GM23338 (cell line): ENCODE measurements around the gene GPC5. TPM values are rescaled to one million over a fixed set of nuclear protein-coding genes. Genes with fewer than 3 reads are reported as not detected.

ENCODE experiments used
- ATAC-seq: fragments of 200-7000 bp; cut with Tn5 transposase; 3 replicates; pipeline ENCODE4 v1.9.1; 2020
- DNase-seq: peaks from one replicate; pipeline ENCODE4 v3.0.0-alpha.2; 2015; ENCODE audit warnings: low spot score
- H2AFZ ChIP-seq: fragments of 200-600 bp; sonication (generic); 2 replicates; pipeline ENCODE4 v1.8.0; 2016; ENCODE audit warnings: antibody characterized with exemption, mild to moderate bottlenecking, moderate library complexity
- H3F3A ChIP-seq: fragments of 200-600 bp; sonication (generic); replicated peaks from 2 replicates; pipeline ENCODE4 v1.8.0; 2017; ENCODE audit warnings: antibody characterized with exemption, mixed run types, low read depth
- H3K27ac ChIP-seq: fragments of 200-600 bp; sonication (generic); 2 replicates; pipeline ENCODE4 v1.6.1; 2016; ENCODE audit warnings: low read depth
- H3K27me3 ChIP-seq: fragments of 200-600 bp; sonication (generic); 2 replicates; pipeline ENCODE4 v1.8.0; 2016; ENCODE audit warnings: mild to moderate bottlenecking, mixed run types, moderate library complexity; ENCODE audit not compliant: insufficient read depth
- H3K36me3 ChIP-seq: fragments of 200-600 bp; sonication (generic); 2 replicates; pipeline ENCODE4 v1.8.0; 2016; ENCODE audit warnings: mild to moderate bottlenecking; ENCODE audit not compliant: insufficient read depth
- H3K4me1 ChIP-seq: fragments of 200-600 bp; sonication (generic); 2 replicates; pipeline ENCODE4 v1.8.0; 2016; ENCODE audit warnings: mild to moderate bottlenecking, moderate library complexity; ENCODE audit not compliant: insufficient read depth
- H3K4me2 ChIP-seq: fragments of 200-600 bp; sonication (generic); 2 replicates; pipeline ENCODE4 v1.7.1; 2017; ENCODE audit warnings: mixed run types
- H3K4me3 ChIP-seq: fragments of 200-600 bp; sonication (generic); 2 replicates; pipeline ENCODE4 v1.6.1; 2016; ENCODE audit warnings: mixed run types
- H3K79me2 ChIP-seq: fragments of 200-600 bp; sonication (generic); replicated peaks from 2 replicates; pipeline ENCODE4 v1.8.0; 2017; ENCODE audit warnings: mild to moderate bottlenecking; ENCODE audit not compliant: insufficient read depth
- H3K9me2 ChIP-seq: fragments of 200-600 bp; sonication (generic); 2 replicates; pipeline ENCODE4 v1.8.0; 2017; ENCODE audit not compliant: insufficient read depth
- H4K20me1 ChIP-seq: fragments of 200-600 bp; sonication (generic); replicated peaks from 2 replicates; pipeline ENCODE4 v1.8.0; 2017; ENCODE audit warnings: mild to moderate bottlenecking; ENCODE audit not compliant: insufficient read depth
- H3K27ac Mint-ChIP-seq: 2 replicates; pipeline ENCODE4 v1.8.0; 2020; ENCODE audit warnings: inconsistent platforms, mild to moderate bottlenecking, moderate library complexity, mixed read lengths
- H3K27me3 Mint-ChIP-seq: 3 replicates; pipeline ENCODE4 v1.8.0; 2022; ENCODE audit warnings: low read depth, mild to moderate bottlenecking, moderate library complexity, mixed read lengths, inconsistent platforms; ENCODE audit not compliant: insufficient read depth, poor library complexity
- H3K36me3 Mint-ChIP-seq: 3 replicates; pipeline ENCODE4 v1.8.0; 2021; ENCODE audit warnings: low read depth, mild to moderate bottlenecking, inconsistent platforms, moderate library complexity, mixed read lengths
- H3K4me1 Mint-ChIP-seq: 3 replicates; pipeline ENCODE4 v1.8.0; 2020; ENCODE audit warnings: mild to moderate bottlenecking, inconsistent platforms, mixed read lengths
- H3K4me3 Mint-ChIP-seq: 3 replicates; pipeline ENCODE4 v1.8.0; 2021; ENCODE audit warnings: moderate library complexity, mild to moderate bottlenecking, inconsistent platforms, mixed read lengths
- H3K9me3 Mint-ChIP-seq: 3 replicates; pipeline ENCODE4 v1.8.0; 2020; ENCODE audit warnings: moderate library complexity, mild to moderate bottlenecking, inconsistent platforms, mixed read lengths
- CREB1 ChIP-seq: fragments of 250-450 bp; sonication (Bioruptor Pico); IDR thresholded peaks from 2 replicates; pipeline ENCODE4 v1.5.0; 2020; ENCODE audit warnings: low read depth, mild to moderate bottlenecking, moderate library complexity
- CTCF ChIP-seq, 2 experiments: fragments of 200-600 bp in 1 of 2; sonication (generic) in 1 of 2; conservative IDR thresholded peaks; 2 replicates each; pipeline versions ENCODE4 v1.5.1 to v1.6.1; 2016 to 2017; ENCODE audit warnings: antibody characterized with exemption in 2 of 2, low read depth in 2 of 2, mild to moderate bottlenecking in 2 of 2, moderate library complexity in 1 of 2
- ETS1 ChIP-seq: IDR thresholded peaks from 2 replicates; pipeline ENCODE4 v1.6.1; 2016; ENCODE audit warnings: antibody characterized with exemption
- EZH2 ChIP-seq: fragments of 200-600 bp; sonication (generic); IDR thresholded peaks from one replicate; pipeline ENCODE4 v1.8.0; 2017; ENCODE audit warnings: antibody characterized with exemption, mild to moderate bottlenecking, low read depth; ENCODE audit not compliant: unreplicated experiment
- EZH2phosphoT487 ChIP-seq: fragments of 200-600 bp; sonication (generic); IDR thresholded peaks from one replicate; pipeline ENCODE4 v1.8.1; 2018; ENCODE audit warnings: antibody characterized with exemption; ENCODE audit not compliant: unreplicated experiment
- JUNB ChIP-seq: IDR thresholded peaks from one replicate; pipeline ENCODE4 v1.6.1; 2016; ENCODE audit warnings: antibody characterized with exemption; ENCODE audit not compliant: unreplicated experiment
- NANOG ChIP-seq: IDR thresholded peaks from 2 replicates; pipeline ENCODE4 v1.6.1; 2016; ENCODE audit warnings: antibody characterized with exemption, borderline replicate concordance
- POLR2AphosphoS5 ChIP-seq: IDR thresholded peaks from 2 replicates; pipeline ENCODE4 v1.6.1; 2016; ENCODE audit warnings: antibody characterized with exemption, low read depth
- REST ChIP-seq: IDR thresholded peaks from one replicate; pipeline ENCODE4 v1.6.1; 2018; ENCODE audit warnings: antibody characterized with exemption; ENCODE audit not compliant: unreplicated experiment
- STAT1 ChIP-seq: IDR thresholded peaks from one replicate; pipeline ENCODE4 v1.6.1; 2016; ENCODE audit warnings: antibody characterized with exemption; ENCODE audit not compliant: unreplicated experiment
- ZNF114 ChIP-seq: fragments of 250-450 bp; sonication (Bioruptor Pico); IDR thresholded peaks from 2 replicates; pipeline ENCODE4 v1.5.0; 2020; ENCODE audit warnings: mild to moderate bottlenecking, moderate library complexity
- ZNF331 ChIP-seq: fragments of 250-450 bp; sonication (Bioruptor Pico); IDR thresholded peaks from 2 replicates; pipeline ENCODE4 v1.5.0; 2020; ENCODE audit warnings: low read depth, mild to moderate bottlenecking, moderate library complexity
- ZNF462 ChIP-seq: fragments of 250-450 bp; sonication (Bioruptor Pico); IDR thresholded peaks from 2 replicates; pipeline ENCODE4 v1.5.0; 2020; ENCODE audit warnings: mild to moderate bottlenecking, moderate library complexity
- polyA plus RNA-seq: library from polyadenylated mRNA; unstranded; fragments of >200 nt; fragmentation: Nextera tagmentation; extraction: Ambion mirVana; gene quantifications from 2 replicates; pipeline ENCODE4 v1.2.1, GENCODE V29; 2016
- total RNA-seq: library from RNA; depleted of rRNA; stranded (reverse); fragments of >200 nt; shearing (Covaris generic); gene quantifications from 2 replicates; pipeline ENCODE4 v1.2.3, GENCODE V29; 2014

The GPC5 gene
- total and polyA plus RNA-seq, 2 experiments from 2014 or later, result 0.95 to 1.1 TPM

- Mint-ChIP-seq H3K4me1 (no peaks in the 10 kb centered on the region), H3K27me3 (no peaks in the 10 kb centered on the region), H3K36me3 (no peaks in the 10 kb centered on the region), H3K9me3 (no peaks in the 10 kb centered on the region), H3K27ac (no peak overlapping the region), H3K4me3 (no peak overlapping the region)
- no peaks in the 10 kb centered on the region for H3K36me3 ChIP-seq
- no peaks in the 10 kb centered on the region for H4K20me1 ChIP-seq
- DNase-seq (no peak), ATAC-seq (no peak)
- no peaks in the 10 kb centered on the region for H3K27me3 ChIP-seq
- no peaks in the 10 kb centered on the region for H3F3A ChIP-seq
- no peaks in the 10 kb centered on the region for H3K4me1 ChIP-seq
- H3K4me2 ChIP-seq, result no peak overlapping the region
- no peaks in the 10 kb centered on the region for H3K9me2 ChIP-seq
- H3K4me3 ChIP-seq, result no peak overlapping the region
- no peak overlapping the region for H3K27ac ChIP-seq
- H3K79me2 ChIP-seq, result no peaks in the 10 kb centered on the region
- TF ChIP-seq EZH2 (no peak), STAT1 (no peak), JUNB (no peak), ETS1 (no peak), ZNF331 (CRISPR knock-in tag) (no peak), POLR2AphosphoS5 (no peak), REST (no peak), CTCF (conservative IDR thresholded peaks at IDR 0.05; ENCODE audit: low read depth in 2 of 2) (no peak), ZNF462 (CRISPR knock-in tag) (no peak), NANOG (no peak), CREB1 (CRISPR knock-in tag) (no peak), ZNF114 (CRISPR knock-in tag) (no peak), EZH2phosphoT487 (no peak)
- H2AFZ ChIP-seq, result no peak overlapping the region
Measured at GRCh38 chr13:92313382-92313781, 915.0 kb downstream of the GPC5 start.
